NT2/D1 (cell line): Measurements from ENCODE around the gene ZNF611.
"Not testable (repeated sequence)": the region's sequence is repeated elsewhere in the genome, so short reads cannot be mapped to it uniquely, and the experiment has no call there.

Experiments used
- SUZ12 ChIP-seq: IDR thresholded peaks from 2 replicates; pipeline ENCODE4 v1.6.1; 2011; ENCODE audit not compliant: insufficient read length, insufficient read depth; ENCODE audit errors: extremely low read depth
- YY1 ChIP-seq: IDR thresholded peaks from 2 replicates; pipeline ENCODE4 v1.6.1; 2011; ENCODE audit not compliant: insufficient read length, insufficient read depth
- ZNF274 ChIP-seq: IDR thresholded peaks from 2 replicates; pipeline ENCODE4 v1.6.1; 2011; ENCODE audit warnings: mild to moderate bottlenecking, low read depth, low read length

DNA sequence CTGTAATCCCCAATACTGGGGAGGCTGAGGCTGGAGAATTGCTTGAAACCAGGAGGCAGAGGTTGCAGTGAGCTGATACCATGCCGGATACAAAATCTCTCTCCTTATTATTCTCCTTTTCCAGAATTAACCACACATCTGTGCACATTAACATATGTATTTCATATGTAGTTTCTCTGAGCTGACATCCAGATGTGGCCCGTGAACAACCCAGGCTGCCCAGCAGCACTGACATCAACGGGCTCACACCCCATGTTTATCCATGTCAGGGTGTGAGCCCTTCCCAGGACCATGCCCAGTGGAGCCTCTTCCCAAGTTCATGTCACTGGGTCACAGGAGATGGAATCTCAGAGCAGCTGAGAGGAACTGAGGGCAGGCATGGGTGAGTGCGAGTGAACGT lies 19.5 kb downstream of the ZNF611 start:
- TF ChIP-seq ZNF274, SUZ12, YY1: not testable (repeated sequence)
